BLaER1 treated with 17β-estradiol and CSF1 and Interleukin-3, amounts not matched to agents 10 nM and 100 nM (cell line): Measurements from ENCODE around the gene RHBDL2.

ENCODE experiments used
- H3K27ac ChIP-seq, 11 experiments: shearing (Covaris generic); formaldehyde crosslinking; 2 replicates each; pipeline ENCODE4 v1.8.1; 2022
- H3K27me3 ChIP-seq, 11 experiments: shearing (Covaris generic); formaldehyde crosslinking; 2 replicates each; pipeline ENCODE4 v1.8.1; 2022
- H3K36me3 ChIP-seq, 11 experiments: shearing (Covaris generic); formaldehyde crosslinking; 2 replicates each; pipeline ENCODE4 v1.8.1; 2022
- H3K4me1 ChIP-seq, 10 experiments: shearing (Covaris generic); formaldehyde crosslinking; 2 replicates each; pipeline ENCODE4 v1.8.1; 2022
- H3K4me2 ChIP-seq, 11 experiments: shearing (Covaris generic); formaldehyde crosslinking; 2 replicates each; pipeline ENCODE4 v1.8.1; 2022
- H3K4me3 ChIP-seq, 10 experiments: shearing (Covaris generic); formaldehyde crosslinking; 2 replicates each; pipeline ENCODE4 v1.8.1; 2022
- H3K9ac ChIP-seq, 11 experiments: shearing (Covaris generic); formaldehyde crosslinking; 2 replicates each; pipeline ENCODE4 v1.8.1; 2022
- H3K9me3 ChIP-seq, 11 experiments: shearing (Covaris generic); formaldehyde crosslinking; replicated peaks in 1 of 11; 2 replicates each; pipeline ENCODE4 v1.8.1; 2022
- H4K20me1 ChIP-seq, 11 experiments: shearing (Covaris generic); formaldehyde crosslinking; 2 replicates each; pipeline ENCODE4 v1.8.1; 2022
- Cebpa-rat ChIP-seq, 11 experiments: shearing (Covaris generic); IDR thresholded peaks; 2 replicates each; pipeline ENCODE4 v1.8.1; 2022

RHBDL2 gene

GRCh38 chr1:38940339-38941047 is 1.1 kb downstream of the RHBDL2 start:
- no peaks in the 10 kb centered on the region for H3K36me3 ChIP-seq
- 0 out of 22 replicates have a peak, but pooled peaks cover 0 to 4% (median 0%) of the 10 kb centered on the region in 11 experiments for H3K9me3 ChIP-seq
- no peaks in the 10 kb centered on the region for H4K20me1 ChIP-seq
- peaks cover 0 to 2% (median 0%) of the 10 kb centered on the region in 10 experiments; a peak in 1 of 20 replicates for H3K4me1 ChIP-seq
- no peak overlapping the region for H3K27ac ChIP-seq
- no peak overlapping the region for H3K9ac ChIP-seq
- no peak for TF ChIP-seq Cebpa-rat (IDR thresholded peaks at IDR 0.05)
- H3K27me3 ChIP-seq, result no peaks in the 10 kb centered on the region
- H3K4me3 ChIP-seq, result no peak overlapping the region
- H3K4me2 ChIP-seq, result no peak overlapping the region

DNA sequence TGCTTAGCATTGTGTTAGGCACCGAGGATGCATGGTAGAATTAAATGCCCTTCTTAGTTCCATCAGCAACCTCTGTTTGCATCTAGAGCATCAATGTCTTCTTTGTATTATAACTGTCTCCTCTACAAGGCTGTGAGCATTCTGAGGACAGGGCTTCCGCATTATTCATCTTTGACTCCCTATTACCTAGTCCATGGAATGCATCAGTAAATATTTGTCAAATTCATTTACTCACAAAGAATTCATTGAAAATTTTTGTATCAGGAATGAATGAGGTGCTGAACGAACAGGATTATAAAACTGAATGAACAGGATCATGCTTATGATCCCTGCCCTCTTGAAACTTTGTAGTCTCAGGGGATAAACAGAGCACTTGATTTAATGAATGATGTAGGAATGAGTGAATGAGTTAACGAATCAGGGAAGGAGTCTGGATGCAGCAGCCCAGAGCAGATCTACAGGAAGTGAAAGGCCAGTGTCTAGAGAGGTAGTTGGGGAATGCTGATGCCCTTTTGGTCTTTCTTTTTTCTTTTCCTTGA is 2.8 kb downstream of the RHBDL2 start:
- no peaks in the 10 kb centered on the region for H3K36me3 ChIP-seq
- H3K4me1 ChIP-seq, result no peaks in the 10 kb centered on the region
- H4K20me1 ChIP-seq, result no peaks in the 10 kb centered on the region
- no peak overlapping the region for H3K27ac ChIP-seq
- 0 out of 22 replicates have a peak, but pooled peaks cover 0 to 3% (median 0%) of the 10 kb centered on the region in 11 experiments for H3K9me3 ChIP-seq
- no peak for TF ChIP-seq Cebpa-rat (IDR thresholded peaks at IDR 0.05)
- H3K9ac ChIP-seq, result no peak overlapping the region
- no peak overlapping the region for H3K4me3 ChIP-seq
- H3K4me2 ChIP-seq, result no peak overlapping the region
- no peaks in the 10 kb centered on the region for H3K27me3 ChIP-seq

DNA sequence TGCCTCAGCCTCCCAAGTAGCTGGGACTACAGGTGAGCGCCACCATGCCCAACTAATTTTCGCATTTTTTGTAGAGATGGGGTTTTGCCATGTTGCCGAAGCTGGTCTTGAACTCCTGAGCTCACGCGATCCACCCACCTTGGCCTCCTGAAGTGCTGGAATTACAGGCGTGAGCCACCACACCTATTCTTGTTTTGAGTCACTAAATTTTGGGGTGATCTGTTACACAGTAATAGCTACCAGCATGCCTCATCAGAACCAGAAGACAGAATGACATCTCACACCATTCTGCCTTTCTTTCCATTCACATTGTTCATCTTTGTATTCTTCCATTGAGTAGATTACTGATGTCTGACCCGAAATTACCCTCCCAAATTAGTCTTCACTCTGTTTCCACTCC is 9.1 kb downstream of the RHBDL2 start:
- no peak overlapping the region for H3K9ac ChIP-seq
- H4K20me1 ChIP-seq, result no peaks in the 10 kb centered on the region
- H3K4me2 ChIP-seq, result peak overlapping the region in 3 of 11 experiments; percentile 43 to 78 (median 70); a peak in 3 of 22 replicates
- no peaks in the 10 kb centered on the region for H3K27me3 ChIP-seq
- no peaks in the 10 kb centered on the region for H3K36me3 ChIP-seq
- no peak overlapping the region for H3K27ac ChIP-seq
- peaks cover 8 to 34% (median 26%) of the 10 kb centered on the region in 10 experiments for H3K4me1 ChIP-seq
- TF ChIP-seq Cebpa-rat (IDR thresholded peaks at IDR 0.05), result no peak
- H3K4me3 ChIP-seq, result no peak overlapping the region
- no peaks in the 10 kb centered on the region for H3K9me3 ChIP-seq

DNA sequence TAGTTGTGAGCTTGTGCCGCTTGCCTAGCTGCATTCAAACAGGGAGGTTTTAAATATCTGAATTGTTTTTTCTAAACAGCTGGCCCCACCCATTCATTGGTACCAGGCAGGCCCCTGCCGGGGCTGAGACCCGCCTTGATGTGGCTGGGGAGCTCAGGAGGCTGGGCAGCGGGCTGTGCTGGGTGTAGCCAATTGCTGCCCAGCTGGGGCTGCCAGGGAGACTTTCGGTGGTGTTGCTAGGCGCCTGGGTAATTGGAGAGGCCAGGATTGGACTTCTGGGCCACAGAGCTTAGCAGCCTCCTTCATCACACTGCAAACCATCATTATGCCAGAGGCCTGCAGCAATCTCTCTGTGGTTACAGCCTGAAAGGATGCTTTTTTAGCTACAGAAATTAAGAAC is 12.2 kb downstream of the RHBDL2 start:
- Histone ChIP-seq H3K4me3 (no peak overlapping the region), H3K36me3 (no peaks in the 10 kb centered on the region), H3K4me1 (peaks cover 8 to 34% (median 26%) of the 10 kb centered on the region in 10 experiments), H3K4me2 (peak overlapping the region in 8 of 11 experiments; percentile 22 to 50 (median 32); a peak in 11 of 22 replicates), H3K27me3 (no peaks in the 10 kb centered on the region), H4K20me1 (no peaks in the 10 kb centered on the region), H3K27ac (no peak overlapping the region), H3K9ac (no peak overlapping the region), H3K9me3 (no peaks in the 10 kb centered on the region)
- TF ChIP-seq Cebpa-rat (IDR thresholded peaks at IDR 0.05), result no peak

- no peaks in the 10 kb centered on the region for H3K27me3 ChIP-seq
- no peak for TF ChIP-seq Cebpa-rat (IDR thresholded peaks at IDR 0.05)
- H3K9ac ChIP-seq, result no peak overlapping the region
- peak overlapping the region in 8 of 11 experiments; percentile 22 to 50 (median 32); a peak in 11 of 22 replicates for H3K4me2 ChIP-seq
- no peak overlapping the region for H3K27ac ChIP-seq
- no peaks in the 10 kb centered on the region for H3K36me3 ChIP-seq
- no peaks in the 10 kb centered on the region for H3K9me3 ChIP-seq
- H3K4me1 ChIP-seq, result peaks cover 8 to 34% (median 26%) of the 10 kb centered on the region in 10 experiments
- H4K20me1 ChIP-seq, result no peaks in the 10 kb centered on the region
- H3K4me3 ChIP-seq, result no peak overlapping the region
These were observed 12.6 kb downstream of the RHBDL2 start for GRCh38 chr1:38929054-38929453.

- H3K27me3 ChIP-seq, result no peaks in the 10 kb centered on the region
- no peak overlapping the region for H3K4me2 ChIP-seq
- H3K9ac ChIP-seq, result no peak overlapping the region
- TF ChIP-seq Cebpa-rat (IDR thresholded peaks at IDR 0.05), result no peak
- H3K9me3 ChIP-seq, result no peaks in the 10 kb centered on the region
- H3K36me3 ChIP-seq, result no peaks in the 10 kb centered on the region
- no peaks in the 10 kb centered on the region for H4K20me1 ChIP-seq
- peaks cover 0 to 22% (median 15%) of the 10 kb centered on the region in 10 experiments; a peak in 13 of 20 replicates for H3K4me1 ChIP-seq
- H3K4me3 ChIP-seq, result no peak overlapping the region
- H3K27ac ChIP-seq, result no peak overlapping the region
These were observed 15.5 kb downstream of the RHBDL2 start for GRCh38 chr1:38926091-38926490.

DNA sequence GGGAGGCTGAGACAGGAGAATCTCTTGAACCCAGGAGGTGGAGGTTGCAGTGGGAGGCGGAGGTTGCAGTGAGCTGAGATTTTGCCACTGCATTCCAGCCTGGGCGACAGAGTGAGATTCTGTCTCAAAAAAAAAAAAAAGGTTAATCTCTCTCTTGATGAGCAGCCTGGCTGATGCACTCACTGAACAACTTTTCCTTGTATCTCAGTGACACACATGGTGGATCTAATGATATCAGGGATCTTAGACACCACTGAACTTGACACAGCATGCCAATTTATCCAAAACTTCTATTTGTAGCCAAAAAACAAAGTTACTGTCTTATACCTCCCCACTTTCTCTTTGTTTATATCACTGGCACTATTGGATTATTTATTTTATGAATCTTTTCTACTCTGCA is 16.2 kb downstream of the RHBDL2 start:
- no peak overlapping the region for H3K27ac ChIP-seq
- H3K4me3 ChIP-seq, result no peak overlapping the region
- TF ChIP-seq Cebpa-rat (IDR thresholded peaks at IDR 0.05), result no peak
- no peaks in the 10 kb centered on the region for H3K9me3 ChIP-seq
- no peaks in the 10 kb centered on the region for H3K36me3 ChIP-seq
- no peaks in the 10 kb centered on the region for H4K20me1 ChIP-seq
- no peak overlapping the region for H3K9ac ChIP-seq
- no peak overlapping the region for H3K4me2 ChIP-seq
- no peaks in the 10 kb centered on the region for H3K27me3 ChIP-seq
- H3K4me1 ChIP-seq, result peaks cover 0 to 15% (median 9%) of the 10 kb centered on the region in 10 experiments; a peak in 11 of 20 replicates

DNA sequence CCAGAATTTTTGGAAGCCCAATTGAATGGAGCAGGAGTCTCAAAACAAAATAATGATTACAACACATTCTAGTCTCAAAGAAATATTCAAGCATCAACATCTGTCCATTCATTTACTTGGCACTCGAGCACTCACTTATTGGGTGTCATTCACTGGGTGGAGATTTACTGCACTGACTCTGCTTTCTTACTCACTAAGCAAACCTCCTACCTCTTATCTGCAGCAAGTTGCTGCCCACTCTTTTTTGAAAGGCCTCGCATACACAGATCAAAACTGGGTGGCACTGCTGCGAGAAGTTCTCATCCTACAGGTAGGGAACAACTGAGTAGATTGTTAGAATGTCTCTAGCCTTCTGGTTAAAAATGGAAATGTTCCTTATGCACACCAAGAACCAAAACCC is 18.0 kb downstream of the RHBDL2 start:
- Histone ChIP-seq H4K20me1 (no peaks in the 10 kb centered on the region), H3K27me3 (no peaks in the 10 kb centered on the region), H3K27ac (no peak overlapping the region), H3K4me3 (no peak overlapping the region), H3K36me3 (no peaks in the 10 kb centered on the region; a peak in 1 of 22 replicates), H3K9ac (no peak overlapping the region), H3K9me3 (no peaks in the 10 kb centered on the region), H3K4me1 (peaks cover 0 to 2% (median under 1%) of the 10 kb centered on the region in 10 experiments; a peak in 5 of 20 replicates), H3K4me2 (no peak overlapping the region)
- TF ChIP-seq Cebpa-rat (IDR thresholded peaks at IDR 0.05), result no peak

DNA sequence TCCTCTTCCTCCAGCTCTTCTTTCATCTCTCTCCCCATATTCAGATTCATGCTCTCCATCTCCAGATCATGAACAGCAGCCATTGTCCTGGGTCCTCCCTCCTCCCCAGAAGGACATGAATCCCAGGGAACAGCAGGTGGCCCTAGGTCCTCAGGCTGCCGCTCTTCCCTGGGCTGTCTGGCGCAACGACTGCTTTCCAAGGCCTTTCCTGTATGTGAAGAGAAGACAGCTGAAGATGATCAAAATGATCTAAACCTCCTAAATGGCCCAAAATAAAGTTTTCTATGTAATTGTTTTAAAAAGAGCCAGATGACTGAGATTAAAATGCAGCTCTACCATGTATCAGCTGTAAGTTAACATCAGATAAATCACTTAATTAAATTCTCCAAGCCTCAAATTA is 22.5 kb downstream of the RHBDL2 start:
- Histone ChIP-seq H3K27ac (no peak overlapping the region), H3K4me1 (peaks cover 0 to 9% (median 3%) of the 10 kb centered on the region in 10 experiments; a peak in 5 of 20 replicates), H3K4me3 (no peak overlapping the region), H4K20me1 (no peaks in the 10 kb centered on the region), H3K36me3 (peaks cover 0 to 25% (median 0%) of the 10 kb centered on the region in 11 experiments; a peak in 4 of 22 replicates), H3K9ac (no peak overlapping the region), H3K27me3 (no peaks in the 10 kb centered on the region), H3K9me3 (no peaks in the 10 kb centered on the region), H3K4me2 (no peak overlapping the region)
- no peak for TF ChIP-seq Cebpa-rat (IDR thresholded peaks at IDR 0.05)
